ENCODE measurements around the gene SPN. TPM values are rescaled to one million over a fixed set of nuclear protein-coding genes. Genes with fewer than 3 reads are reported as not detected.
"Not testable (repeated sequence)": the region's sequence is repeated elsewhere in the genome, so short reads cannot be mapped to it uniquely, and the experiment has no call there.

The SPN gene
- polyA plus RNA-seq, 1 donor = 6.8 TPM

DNA sequence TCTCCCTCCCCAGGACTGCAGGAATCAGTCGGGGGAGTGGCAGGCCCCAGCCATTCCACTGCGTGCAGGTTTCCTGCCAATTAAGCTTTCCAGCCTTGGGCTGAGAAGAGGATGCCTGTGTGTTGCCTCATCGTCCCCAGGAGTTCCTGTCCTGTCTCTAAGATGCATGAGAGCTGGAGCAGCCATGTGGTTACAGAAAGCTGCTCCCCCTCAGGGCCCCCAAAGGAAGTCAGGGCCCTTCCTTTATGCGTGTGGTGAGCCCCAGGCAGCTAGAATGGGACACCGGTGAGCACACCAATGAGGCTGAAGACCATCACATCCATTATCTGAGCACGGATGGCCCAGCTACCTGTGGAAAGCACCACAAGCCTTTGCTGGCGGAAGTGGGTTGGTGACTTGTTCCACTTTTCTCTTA, 35.4 kb upstream of the SPN start:
- H3K4me1 ChIP-seq (ENCODE audit: control insufficient read depth, insufficient read depth, low read length); H3K27me3 ChIP-seq (ENCODE audit: control insufficient read depth, insufficient read depth, low read length); H3K9me3 ChIP-seq (ENCODE audit: control insufficient read depth, low read depth, low read length); DNase-seq; H3K27ac ChIP-seq (ENCODE audit: low read length); H3K4me3 ChIP-seq (ENCODE audit: low read length); H3K36me3 ChIP-seq (ENCODE audit: control insufficient read depth, insufficient read depth, low read length): not testable (repeated sequence)
- no CpG with 5 or more reads among the region's 7 CpGs for WGBS (ENCODE audit: insufficient coverage, low lambda C conversion rate)

DNA sequence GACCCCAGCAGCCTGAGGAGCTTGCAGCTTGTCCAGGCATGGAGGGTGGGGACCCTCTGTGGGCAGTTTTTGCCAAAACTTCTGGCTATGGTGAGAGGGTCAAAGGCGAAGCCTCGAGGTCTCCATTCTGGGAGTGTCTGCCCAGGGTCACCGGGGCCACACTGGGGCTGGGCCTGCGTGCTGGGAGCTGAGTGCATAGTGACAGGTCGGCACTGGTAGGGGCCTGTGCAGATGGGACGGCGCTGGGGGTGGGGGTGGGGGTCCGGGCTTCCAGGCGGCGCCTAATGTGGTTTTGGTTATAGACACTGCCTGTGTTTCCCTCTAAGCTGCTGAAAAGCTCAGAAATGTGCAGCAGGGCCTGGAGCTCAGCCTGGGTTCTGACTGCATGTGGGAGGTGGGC, 34.3 kb upstream of the SPN start:
- H3K4me1 ChIP-seq (ENCODE audit: control insufficient read depth, insufficient read depth, low read length); H3K27ac ChIP-seq (ENCODE audit: low read length); H3K4me3 ChIP-seq (ENCODE audit: low read length); DNase-seq; H3K27me3 ChIP-seq (ENCODE audit: control insufficient read depth, insufficient read depth, low read length); H3K9me3 ChIP-seq (ENCODE audit: control insufficient read depth, low read depth, low read length); H3K36me3 ChIP-seq (ENCODE audit: control insufficient read depth, insufficient read depth, low read length): not testable (repeated sequence)
- WGBS (ENCODE audit: insufficient coverage, low lambda C conversion rate) = no CpG with 5 or more reads among the region's 10 CpGs

DNA sequence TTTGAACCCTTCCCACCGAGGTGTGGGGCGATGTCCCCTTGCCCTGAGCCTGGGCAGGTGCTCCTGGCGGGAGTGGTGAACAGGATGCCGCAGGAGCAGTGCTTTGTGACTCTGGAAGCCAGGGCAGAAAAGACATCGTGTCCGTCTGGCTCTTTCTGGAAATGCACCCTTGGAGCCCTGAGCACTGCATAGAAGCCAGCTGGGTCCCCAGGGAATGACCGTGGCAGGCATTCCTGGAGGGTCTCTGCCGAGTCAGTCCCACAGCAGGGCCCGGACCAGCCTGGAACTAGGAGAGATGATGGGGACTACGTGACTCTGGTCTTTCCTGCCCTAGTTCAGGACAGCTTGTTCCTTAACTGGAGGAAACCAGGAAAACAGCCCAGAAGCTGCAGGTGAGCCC, 33.7 kb upstream of the SPN start:
- H3K9me3 ChIP-seq (ENCODE audit: control insufficient read depth, low read depth, low read length); H3K4me1 ChIP-seq (ENCODE audit: control insufficient read depth, insufficient read depth, low read length); H3K36me3 ChIP-seq (ENCODE audit: control insufficient read depth, insufficient read depth, low read length); H3K27ac ChIP-seq (ENCODE audit: low read length); H3K27me3 ChIP-seq (ENCODE audit: control insufficient read depth, insufficient read depth, low read length); DNase-seq; H3K4me3 ChIP-seq (ENCODE audit: low read length): not testable (repeated sequence)
- no CpG with 5 or more reads among the region's 10 CpGs for WGBS (ENCODE audit: insufficient coverage, low lambda C conversion rate)

DNA sequence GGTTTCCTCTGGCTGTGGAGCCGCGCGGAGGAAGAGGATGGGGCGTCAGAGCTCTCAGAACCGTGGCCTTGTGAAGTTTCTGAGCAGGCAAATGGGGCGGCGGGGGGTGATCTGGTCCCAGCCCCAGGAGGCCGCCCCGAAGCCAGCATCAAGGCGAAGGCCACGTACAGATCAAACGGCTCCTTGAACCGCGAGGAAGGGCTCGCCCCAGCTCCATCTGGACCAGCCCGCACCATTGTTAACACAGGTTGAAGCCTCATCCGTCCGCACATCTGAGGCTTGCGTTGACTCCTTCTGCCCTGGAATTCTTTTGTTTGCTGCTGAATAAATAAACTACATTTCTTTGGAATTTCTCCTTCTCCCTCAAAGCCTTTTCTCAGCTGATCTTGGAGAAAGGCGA, 31.4 kb upstream of the SPN start:
- not testable (repeated sequence) for H3K4me1 ChIP-seq (ENCODE audit: control insufficient read depth, insufficient read depth, low read length); H3K27ac ChIP-seq (ENCODE audit: low read length); H3K4me3 ChIP-seq (ENCODE audit: low read length); H3K36me3 ChIP-seq (ENCODE audit: control insufficient read depth, insufficient read depth, low read length); H3K9me3 ChIP-seq (ENCODE audit: control insufficient read depth, low read depth, low read length); H3K27me3 ChIP-seq (ENCODE audit: control insufficient read depth, insufficient read depth, low read length); DNase-seq
- WGBS (ENCODE audit: insufficient coverage, low lambda C conversion rate) = no CpG with 5 or more reads among the region's 20 CpGs

DNA sequence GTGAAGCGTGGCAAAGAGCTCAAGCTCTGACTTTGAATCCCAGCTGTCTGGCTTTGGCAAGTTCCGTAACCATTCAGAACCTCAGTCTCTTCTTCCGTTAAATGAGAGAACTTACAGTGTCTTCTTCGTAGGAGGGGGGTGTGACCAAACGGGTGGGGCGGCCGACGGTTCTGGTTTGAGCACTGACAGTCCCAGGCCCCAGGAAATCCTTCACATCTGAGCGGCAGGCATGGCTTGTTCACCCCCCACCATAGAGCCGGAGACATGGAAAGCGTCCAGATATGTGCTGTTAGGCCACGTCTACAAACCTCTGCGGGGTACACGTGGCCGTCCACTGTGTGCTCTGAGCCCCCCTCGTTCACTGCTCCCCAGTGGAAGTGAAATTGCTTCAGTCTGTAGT, 27.1 kb upstream of the SPN start:
- H3K27me3 ChIP-seq (ENCODE audit: control insufficient read depth, insufficient read depth, low read length); H3K9me3 ChIP-seq (ENCODE audit: control insufficient read depth, low read depth, low read length); H3K4me1 ChIP-seq (ENCODE audit: control insufficient read depth, insufficient read depth, low read length); H3K36me3 ChIP-seq (ENCODE audit: control insufficient read depth, insufficient read depth, low read length); DNase-seq; H3K4me3 ChIP-seq (ENCODE audit: low read length); H3K27ac ChIP-seq (ENCODE audit: low read length): not testable (repeated sequence)
- WGBS (ENCODE audit: insufficient coverage, low lambda C conversion rate) = no CpG with 5 or more reads among the region's 16 CpGs

- no CpG with 5 or more reads among the region's 5 CpGs for WGBS (ENCODE audit: insufficient coverage, low lambda C conversion rate)
- not testable (repeated sequence) for H3K27ac ChIP-seq (ENCODE audit: low read length); H3K27me3 ChIP-seq (ENCODE audit: control insufficient read depth, insufficient read depth, low read length); H3K9me3 ChIP-seq (ENCODE audit: control insufficient read depth, low read depth, low read length); H3K4me3 ChIP-seq (ENCODE audit: low read length); H3K36me3 ChIP-seq (ENCODE audit: control insufficient read depth, insufficient read depth, low read length); DNase-seq; H3K4me1 ChIP-seq (ENCODE audit: control insufficient read depth, insufficient read depth, low read length)
These were observed 26.7 kb upstream of the SPN start for GRCh38 chr16:29636368-29636767.

- H3K4me3 ChIP-seq (ENCODE audit: low read length); DNase-seq; H3K36me3 ChIP-seq (ENCODE audit: control insufficient read depth, insufficient read depth, low read length); H3K27me3 ChIP-seq (ENCODE audit: control insufficient read depth, insufficient read depth, low read length); H3K9me3 ChIP-seq (ENCODE audit: control insufficient read depth, low read depth, low read length); H3K27ac ChIP-seq (ENCODE audit: low read length); H3K4me1 ChIP-seq (ENCODE audit: control insufficient read depth, insufficient read depth, low read length): not testable (repeated sequence)
- whole genome bisulfite sequencing (ENCODE audit: insufficient coverage, low lambda C conversion rate) = no CpG with 5 or more reads among the region's 8 CpGs
These were observed 24.3 kb upstream of the SPN start for GRCh38 chr16:29638751-29639150.

- Histone ChIP-seq H3K27ac (ENCODE audit: low read length) (no peak overlapping the region), H3K27me3 (ENCODE audit: control insufficient read depth, insufficient read depth, low read length) (no peaks in the 10 kb centered on the region), H3K4me1 (ENCODE audit: control insufficient read depth, insufficient read depth, low read length) (no peaks in the 10 kb centered on the region), H3K4me3 (ENCODE audit: low read length) (no peak overlapping the region), H3K9me3 (ENCODE audit: control insufficient read depth, low read depth, low read length) (no peaks in the 10 kb centered on the region), H3K36me3 (ENCODE audit: control insufficient read depth, insufficient read depth, low read length) (no peaks in the 10 kb centered on the region)
- WGBS (ENCODE audit: insufficient coverage, low lambda C conversion rate) = no CpG with 5 or more reads among the region's 3 CpGs
- DNase-seq = no peak
These were observed 21.5 kb upstream of the SPN start for GRCh38 chr16:29641561-29641960.

DNA sequence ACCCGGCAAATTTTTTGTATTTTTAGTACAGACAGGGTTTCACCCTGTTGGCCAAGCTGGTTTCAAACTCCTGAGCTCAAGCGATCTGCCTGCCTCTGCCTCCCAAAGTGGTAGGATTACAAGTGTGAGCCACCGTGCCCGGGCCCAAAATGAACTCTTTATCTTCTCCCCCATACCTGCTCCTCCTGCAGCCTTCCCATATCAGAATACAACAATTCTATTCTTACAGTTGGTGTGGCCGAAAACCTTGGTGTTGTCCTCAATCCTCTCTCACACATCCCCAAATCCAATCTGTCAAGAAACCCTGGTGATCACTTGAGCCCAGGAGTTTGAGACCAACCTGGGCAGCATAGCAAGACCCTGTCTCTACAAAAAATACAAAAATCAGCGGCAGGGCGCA, 19.5 kb upstream of the SPN start:
- WGBS (ENCODE audit: insufficient coverage, low lambda C conversion rate) = no CpG with 5 or more reads among the region's 7 CpGs
- Histone ChIP-seq H3K4me3 (ENCODE audit: low read length) (no peak overlapping the region), H3K27ac (ENCODE audit: low read length) (no peak overlapping the region), H3K4me1 (ENCODE audit: control insufficient read depth, insufficient read depth, low read length) (no peaks in the 10 kb centered on the region), H3K9me3 (ENCODE audit: control insufficient read depth, low read depth, low read length) (no peaks in the 10 kb centered on the region), H3K27me3 (ENCODE audit: control insufficient read depth, insufficient read depth, low read length) (no peaks in the 10 kb centered on the region), H3K36me3 (ENCODE audit: control insufficient read depth, insufficient read depth, low read length) (no peaks in the 10 kb centered on the region)
- DNase-seq = no peak

DNA sequence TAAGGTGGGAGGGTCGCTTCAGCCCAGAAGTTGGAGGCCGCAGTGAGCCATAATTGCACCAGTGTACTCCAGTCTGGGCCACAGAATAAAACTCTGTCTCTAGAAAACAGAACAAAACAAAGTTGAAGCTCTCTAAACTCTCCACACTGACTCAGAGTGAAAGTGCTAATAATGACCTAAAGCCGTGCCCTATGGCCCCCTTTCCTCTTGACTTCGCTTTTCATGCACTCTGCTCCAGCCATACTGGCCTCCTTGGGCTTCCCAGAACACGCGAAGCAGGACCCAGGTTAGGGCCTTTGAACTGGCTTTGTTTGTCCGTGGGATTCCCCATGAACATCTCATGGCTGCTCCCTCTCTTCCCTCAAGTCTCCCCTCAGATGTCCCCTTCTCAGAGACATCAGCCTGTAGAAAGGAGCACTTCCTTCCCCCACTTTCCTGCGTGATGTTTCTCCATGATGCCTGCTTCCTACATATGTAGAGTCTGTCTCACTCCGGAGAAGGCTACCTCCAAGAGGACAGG, 18.6 kb upstream of the SPN start:
- H3K4me3 ChIP-seq (ENCODE audit: low read length) = no peak overlapping the region
- WGBS (ENCODE audit: insufficient coverage, low lambda C conversion rate) = 100% methylated on average over 2 of the region's 9 CpGs
- H3K4me1 ChIP-seq (ENCODE audit: control insufficient read depth, insufficient read depth, low read length) = no peaks in the 10 kb centered on the region
- no peaks in the 10 kb centered on the region for H3K9me3 ChIP-seq (ENCODE audit: control insufficient read depth, low read depth, low read length)
- H3K27ac ChIP-seq (ENCODE audit: low read length) = no peak overlapping the region
- DNase-seq = no peak
- H3K27me3 ChIP-seq (ENCODE audit: control insufficient read depth, insufficient read depth, low read length) = no peaks in the 10 kb centered on the region
- H3K36me3 ChIP-seq (ENCODE audit: control insufficient read depth, insufficient read depth, low read length) = no peaks in the 10 kb centered on the region

DNA sequence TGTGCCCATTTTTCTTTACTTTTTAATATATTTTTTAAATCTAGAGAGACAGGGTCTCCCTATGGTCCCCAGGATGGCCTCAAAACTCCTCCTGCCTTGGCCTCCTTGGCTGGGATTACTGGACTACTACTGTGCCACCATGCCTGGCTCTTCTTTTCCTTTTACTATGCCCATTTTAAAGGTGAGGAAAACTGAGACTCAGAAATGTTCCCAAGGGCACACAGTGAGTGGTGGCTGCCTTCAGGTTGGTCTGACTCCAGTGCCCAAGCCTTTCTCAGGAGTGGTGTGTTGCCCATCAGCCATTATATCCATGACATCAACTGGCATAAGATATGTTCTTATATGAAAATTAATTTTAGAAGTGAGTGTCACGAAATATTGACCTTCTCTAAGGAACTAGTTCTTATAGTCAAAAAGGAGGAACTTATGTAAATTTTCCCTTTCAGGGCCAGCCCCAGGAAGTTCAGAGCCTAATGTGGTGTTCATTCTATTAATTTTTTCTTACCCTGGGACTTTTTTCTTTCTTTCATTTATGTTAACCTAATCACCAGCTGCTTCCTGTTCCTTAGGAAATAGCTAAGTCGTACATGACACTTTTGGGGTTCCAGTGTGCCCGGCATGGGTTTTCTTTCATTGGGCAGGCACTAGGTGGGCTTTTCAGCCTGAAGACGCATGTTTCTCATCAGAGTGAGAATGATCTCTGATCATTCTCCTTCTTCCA, 17.9 kb upstream of the SPN start:
- Histone ChIP-seq H3K36me3 (ENCODE audit: control insufficient read depth, insufficient read depth, low read length) (no peaks in the 10 kb centered on the region), H3K27me3 (ENCODE audit: control insufficient read depth, insufficient read depth, low read length) (no peaks in the 10 kb centered on the region), H3K9me3 (ENCODE audit: control insufficient read depth, low read depth, low read length) (no peaks in the 10 kb centered on the region), H3K4me1 (ENCODE audit: control insufficient read depth, insufficient read depth, low read length) (no peaks in the 10 kb centered on the region), H3K4me3 (ENCODE audit: low read length) (no peak overlapping the region), H3K27ac (ENCODE audit: low read length) (no peak overlapping the region)
- no peak for DNase-seq
- 83% methylated on average over 1 of the region's 4 CpGs for WGBS (ENCODE audit: insufficient coverage, low lambda C conversion rate)

All from large intestine (tissue), 3 donors.